SK-N-SH (cell line): ENCODE data around the gene DHRSX. TPM values are rescaled to one million over a fixed set of nuclear protein-coding genes. Genes with fewer than 3 reads are reported as not detected.

Experiments
- CTCF ChIA-PET: fragments of 300-600, 350-600 bp; formaldehyde crosslinking; extraction: SDS; loops from one replicate; lab custom pipeline; 2021; lab: Yijun Ruan, JAX
- POLR2A ChIA-PET: fragments of 350-600 bp; sonication (Branson Sonifier 250); formaldehyde crosslinking; extraction: SDS; loops from one replicate; lab custom pipeline; 2020; ENCODE audit warnings: antibody characterized with exemption, inconsistent platforms; lab: Yijun Ruan, JAX
- DNase-seq: peaks from one replicate; pipeline ENCODE4 v3.0.0; 2012
- H2AFZ ChIP-seq: fragments of 200-600 bp; sonication (generic); 2 replicates; pipeline ENCODE4 v1.8.1; 2016; ENCODE audit warnings: antibody characterized with exemption, mild to moderate bottlenecking, low read depth
- H3F3A ChIP-seq: fragments of 200-600 bp; sonication (generic); replicated peaks from 2 replicates; pipeline ENCODE3; 2016; ENCODE audit warnings: antibody characterized with exemption, mild to moderate bottlenecking; ENCODE audit not compliant: insufficient read depth
- H3K27ac ChIP-seq, 2 experiments: fragments of 200-500 bp in 1 of 2; fragments of 200-600 bp in 1 of 2; sonication (Bioruptor generic) in 1 of 2; sonication (generic), shearing (Covaris generic) in 1 of 2; 2 replicates each; pipeline versions ENCODE4 v1.5.1 to v1.6.1; 2014 to 2016; ENCODE audit warnings: low read depth in 2 of 2, inconsistent platforms in 1 of 2, low read length in 1 of 2, mild to moderate bottlenecking in 1 of 2, mixed read lengths in 1 of 2
- H3K27me3 ChIP-seq: fragments of 200-600 bp; sonication (generic), shearing (Covaris generic); 2 replicates; pipeline ENCODE4 v1.6.1; 2016; ENCODE audit warnings: mixed run types; ENCODE audit not compliant: insufficient read depth
- H3K36me3 ChIP-seq, 2 experiments: fragments of 200-500 bp in 1 of 2; fragments of 200-600 bp in 1 of 2; sonication (Bioruptor generic) in 1 of 2; sonication (generic) in 1 of 2; replicated peaks in 1 of 2; 2 replicates each; pipeline versions ENCODE3 to v1.5.1; 2014 to 2016; ENCODE audit warnings: low read length in 1 of 2, mild to moderate bottlenecking in 1 of 2; ENCODE audit not compliant: insufficient read depth in 2 of 2, control insufficient read depth in 1 of 2
- H3K4me1 ChIP-seq, 2 experiments: fragments of 200-500 bp in 1 of 2; fragments of 200-600 bp in 1 of 2; sonication (Bioruptor generic) in 1 of 2; sonication (generic), shearing (Covaris generic) in 1 of 2; 2 replicates each; pipeline versions ENCODE4 v1.5.1 to v1.6.1; 2014 to 2016; ENCODE audit warnings: low read depth in 1 of 2, low read length in 1 of 2, mixed run types in 1 of 2; ENCODE audit not compliant: insufficient read depth in 2 of 2, control insufficient read depth in 1 of 2
- H3K4me2 ChIP-seq: fragments of 200-600 bp; sonication (generic), shearing (Covaris generic); 2 replicates; pipeline ENCODE4 v1.6.1; 2017; ENCODE audit warnings: mixed run types
- H3K4me3 ChIP-seq, 2 experiments: fragments of 200-500 bp in 1 of 2; fragments of 200-600 bp in 1 of 2; sonication (Bioruptor generic) in 1 of 2; sonication (generic), shearing (Covaris generic) in 1 of 2; 2 replicates each; pipeline versions ENCODE4 v1.5.1 to v1.8.1; 2014 to 2016; ENCODE audit warnings: low read depth in 2 of 2, inconsistent platforms in 1 of 2, low read length in 1 of 2, mild to moderate bottlenecking in 1 of 2, mixed read lengths in 1 of 2, moderate library complexity in 1 of 2
- H3K79me2 ChIP-seq: fragments of 200-600 bp; sonication (generic); 2 replicates; pipeline ENCODE4 v1.8.1; 2017; ENCODE audit warnings: mild to moderate bottlenecking; ENCODE audit not compliant: insufficient read depth
- H3K9ac ChIP-seq: fragments of 200-600 bp; sonication (generic); 2 replicates; pipeline ENCODE4 v1.6.1; 2017; ENCODE audit warnings: mixed run types
- H3K9me2 ChIP-seq: fragments of 200-600 bp; sonication (generic); 2 replicates; pipeline ENCODE4 v1.6.1; 2017; ENCODE audit warnings: mixed run types
- H3K9me3 ChIP-seq: fragments of 200-600 bp; sonication (generic); 2 replicates; pipeline ENCODE4 v1.6.1; 2017; ENCODE audit warnings: mixed run types, mild to moderate bottlenecking, moderate library complexity
- H4K20me1 ChIP-seq: fragments of 200-600 bp; sonication (generic); 2 replicates; pipeline ENCODE4 v1.6.1; 2017; ENCODE audit warnings: mild to moderate bottlenecking, mixed run types; ENCODE audit not compliant: insufficient read depth
- CTCF ChIP-seq: fragments of 200-600 bp; sonication (generic); IDR thresholded peaks from 2 replicates; pipeline ENCODE4 v1.6.1; 2017; ENCODE audit warnings: antibody characterized with exemption, mild to moderate bottlenecking, moderate library complexity
- EZH2phosphoT487 ChIP-seq: fragments of 200-600 bp; sonication (generic); IDR thresholded peaks from 2 replicates; pipeline ENCODE4 v1.6.1; 2017; ENCODE audit warnings: low read depth, mixed run types, mild to moderate bottlenecking, antibody characterized with exemption, moderate library complexity, borderline replicate concordance
- FOSL2 ChIP-seq: IDR thresholded peaks from 2 replicates; pipeline ENCODE4 v1.4.0; 2012; ENCODE audit warnings: low read depth, mild to moderate bottlenecking, moderate library complexity, borderline replicate concordance
- FOXM1 ChIP-seq: IDR thresholded peaks from 2 replicates; pipeline ENCODE4 v1.4.0; 2012; ENCODE audit warnings: low read depth, mild to moderate bottlenecking
- GABPA ChIP-seq: IDR thresholded peaks from 2 replicates; pipeline ENCODE4 v1.4.0; 2012; ENCODE audit warnings: low read depth, mild to moderate bottlenecking
- GATA2 ChIP-seq: sonication (generic); formaldehyde crosslinking; IDR thresholded peaks from 2 replicates; pipeline ENCODE4 v1.5.0; 2020; ENCODE audit warnings: mild to moderate bottlenecking, missing genetic modification reagents
- MEF2A ChIP-seq: IDR thresholded peaks from 2 replicates; pipeline ENCODE4 v1.4.0; 2012; ENCODE audit warnings: low read depth, borderline replicate concordance
- MXI1 ChIP-seq: IDR thresholded peaks from 2 replicates; pipeline ENCODE4 v1.6.1; 2012; ENCODE audit warnings: mild to moderate bottlenecking, low read depth, low read length, improper control_type of control experiment
- NFIC ChIP-seq: IDR thresholded peaks from 2 replicates; pipeline ENCODE4 v1.4.0; 2012; ENCODE audit warnings: borderline replicate concordance
- POLR2AphosphoS5 ChIP-seq: IDR thresholded peaks from 2 replicates; pipeline ENCODE4 v1.6.1; 2012; ENCODE audit warnings: low read depth, low read length
- RAD21 ChIP-seq: IDR thresholded peaks from 2 replicates; pipeline ENCODE4 v1.6.1; 2012; ENCODE audit warnings: mild to moderate bottlenecking, low read length
- RCOR1 ChIP-seq: fragments of 150-350 bp; IDR thresholded peaks from 2 replicates; pipeline ENCODE4 v1.6.1; 2017; ENCODE audit warnings: antibody characterized with exemption, low read length
- REST ChIP-seq: IDR thresholded peaks from 2 replicates; pipeline ENCODE4 v1.6.1; 2012; ENCODE audit warnings: mild to moderate bottlenecking, low read depth, low read length, moderate library complexity
- SIN3A ChIP-seq: IDR thresholded peaks from 2 replicates; pipeline ENCODE4 v1.6.1; 2012; ENCODE audit warnings: low read depth, mild to moderate bottlenecking, low read length, moderate library complexity, borderline replicate concordance
- SMC3 ChIP-seq: IDR thresholded peaks from 2 replicates; pipeline ENCODE4 v1.6.1; 2012; ENCODE audit warnings: low read depth, low read length, improper control_type of control experiment
- TEAD4 ChIP-seq: IDR thresholded peaks from 2 replicates; pipeline ENCODE4 v1.4.0; 2012; ENCODE audit warnings: mild to moderate bottlenecking, borderline replicate concordance; ENCODE audit not compliant: insufficient read depth
- USF1 ChIP-seq: IDR thresholded peaks from 2 replicates; pipeline ENCODE4 v1.4.0; 2012; ENCODE audit warnings: low read depth, borderline replicate concordance
- WGBS: methylation state at CpG from one replicate; pipeline ENCODE4 v1.1.6; 2017; ENCODE audit warnings: low lambda C conversion rate; 5-methylcytosine and 5-hydroxymethylcytosine counted together
- polyA plus RNA-seq, 3 experiments: library from polyadenylated mRNA; depleted of rRNA; stranded (reverse); fragments of >200 nt; gene quantifications; 2 replicates each; pipeline ENCODE4 v1.2.3, GENCODE V29; 2012
- TF ChIP-seq, protein P1 (sequence below): IDR thresholded peaks from 2 replicates; pipeline ENCODE4; 2012
- TF ChIP-seq, protein P2 (sequence below): IDR thresholded peaks from 2 replicates; pipeline ENCODE4 v1.4.0; 2012; ENCODE audit warnings: low read depth
- TF ChIP-seq, protein P3 (sequence below): fragments of 150-350 bp; IDR thresholded peaks from 2 replicates; pipeline ENCODE4 v1.6.1; 2016; ENCODE audit warnings: mild to moderate bottlenecking, low read depth, low read length

Gene DHRSX
- polyA plus RNA-seq, 1 of the 3 experiments (the other 2 are of a cell fraction): 34.3 TPM

GRCh38 chrX:2343413-2343812 is 157.4 kb downstream of the DHRSX start:
- Histone ChIP-seq H2AFZ (no peak overlapping the region), H3K4me1 (no peaks in the 10 kb centered on the region), H3K4me3 (no peak overlapping the region), H3K79me2 (no peaks in the 10 kb centered on the region), H3K9me2 (no peaks in the 10 kb centered on the region), H3K9ac (no peak overlapping the region), H3F3A (no peaks in the 10 kb centered on the region), H3K27me3 (no peaks in the 10 kb centered on the region), H3K9me3 (no peaks in the 10 kb centered on the region), H3K36me3 (no peaks in the 10 kb centered on the region)
- POLR2A ChIA-PET: no interaction called here
- DNase-seq: no peak
- CTCF ChIA-PET: no interaction called here
- TF ChIP-seq CTCF (no peak), MEF2A (no peak), SMC3 (no peak), TEAD4 (no peak), FOSL2 (no peak), MXI1 (no peak), SIN3A (no peak), NFIC (no peak), REST (no peak), EZH2phosphoT487 (no peak), POLR2AphosphoS5 (no peak), GATA2 (CRISPR knock-in tag) (no peak), RCOR1 (no peak), GABPA (no peak), RAD21 (no peak), USF1 (no peak), FOXM1 (no peak)
- TF ChIP-seq, protein P1, sequence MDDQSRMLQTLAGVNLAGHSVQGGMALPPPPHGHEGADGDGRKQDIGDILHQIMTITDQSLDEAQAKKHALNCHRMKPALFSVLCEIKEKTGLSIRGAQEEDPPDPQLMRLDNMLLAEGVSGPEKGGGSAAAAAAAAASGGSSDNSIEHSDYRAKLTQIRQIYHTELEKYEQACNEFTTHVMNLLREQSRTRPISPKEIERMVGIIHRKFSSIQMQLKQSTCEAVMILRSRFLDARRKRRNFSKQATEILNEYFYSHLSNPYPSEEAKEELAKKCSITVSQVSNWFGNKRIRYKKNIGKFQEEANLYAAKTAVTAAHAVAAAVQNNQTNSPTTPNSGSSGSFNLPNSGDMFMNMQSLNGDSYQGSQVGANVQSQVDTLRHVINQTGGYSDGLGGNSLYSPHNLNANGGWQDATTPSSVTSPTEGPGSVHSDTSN: no peak
- TF ChIP-seq, protein P2, sequence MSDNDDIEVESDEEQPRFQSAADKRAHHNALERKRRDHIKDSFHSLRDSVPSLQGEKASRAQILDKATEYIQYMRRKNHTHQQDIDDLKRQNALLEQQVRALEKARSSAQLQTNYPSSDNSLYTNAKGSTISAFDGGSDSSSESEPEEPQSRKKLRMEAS: no peak
- TF ChIP-seq, protein P3, sequence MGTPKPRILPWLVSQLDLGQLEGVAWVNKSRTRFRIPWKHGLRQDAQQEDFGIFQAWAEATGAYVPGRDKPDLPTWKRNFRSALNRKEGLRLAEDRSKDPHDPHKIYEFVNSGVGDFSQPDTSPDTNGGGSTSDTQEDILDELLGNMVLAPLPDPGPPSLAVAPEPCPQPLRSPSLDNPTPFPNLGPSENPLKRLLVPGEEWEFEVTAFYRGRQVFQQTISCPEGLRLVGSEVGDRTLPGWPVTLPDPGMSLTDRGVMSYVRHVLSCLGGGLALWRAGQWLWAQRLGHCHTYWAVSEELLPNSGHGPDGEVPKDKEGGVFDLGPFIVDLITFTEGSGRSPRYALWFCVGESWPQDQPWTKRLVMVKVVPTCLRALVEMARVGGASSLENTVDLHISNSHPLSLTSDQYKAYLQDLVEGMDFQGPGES: no peak
- TF ChIP-seq, all 33 proteins: peak for 0
- H3K4me2 ChIP-seq: no peak overlapping the region
- no peaks in the 10 kb centered on the region for H4K20me1 ChIP-seq
- H3K27ac ChIP-seq: peak overlapping the region in 1 of 2 experiments; percentile 37; a peak in 1 of 4 replicates
- WGBS: 100% methylated on average over 4 of the region's 4 CpGs
